Keratinocyte (primary cell): ENCODE results near the gene STRBP. TPM values are rescaled to one million over a fixed set of nuclear protein-coding genes. Genes with fewer than 3 reads are reported as not detected.

Source experiments
- DNase-seq: peaks from one replicate; pipeline ENCODE4 v3.0.0-alpha.2; 2011; ENCODE audit warnings: low read depth, missing footprints, low spot score
- FAIRE-seq: peaks from 2 replicates; lab custom pipeline; 2011; peaks lifted over from hg19 to GRCh38; lab: Jason Lieb, UNC
- H2AFZ ChIP-seq: 2 replicates; pipeline ENCODE4 v1.6.0; 2012; ENCODE audit warnings: low read length, control low read depth, inconsistent platforms; ENCODE audit not compliant: control insufficient read depth
- H3K27ac ChIP-seq: 2 replicates; pipeline ENCODE4 v1.5.1; 2011; ENCODE audit warnings: low read length; ENCODE audit not compliant: control insufficient read depth, insufficient read depth
- H3K27me3 ChIP-seq: 3 replicates; pipeline ENCODE4 v1.6.0; 2011; ENCODE audit warnings: low read length; ENCODE audit not compliant: control insufficient read depth, insufficient read depth; ENCODE audit errors: extremely low read depth
- H3K36me3 ChIP-seq, 2 experiments: 2 replicates in 1 of 2; 3 replicates in 1 of 2; pipeline ENCODE4 v1.5.1; 2011; ENCODE audit warnings: low read length in 2 of 2, mild to moderate bottlenecking in 1 of 2; ENCODE audit not compliant: control insufficient read depth in 2 of 2, insufficient read depth in 2 of 2; ENCODE audit errors: extremely low read depth in 1 of 2
- H3K4me1 ChIP-seq: 3 replicates; pipeline ENCODE4 v1.5.1; 2011; ENCODE audit warnings: low read length; ENCODE audit not compliant: control insufficient read depth, insufficient read depth; ENCODE audit errors: extremely low read depth
- H3K4me2 ChIP-seq: 3 replicates; pipeline ENCODE4 v1.6.0; 2011; ENCODE audit warnings: low read depth, low read length; ENCODE audit not compliant: control insufficient read depth, insufficient read depth; ENCODE audit errors: extremely low read depth
- H3K4me3 ChIP-seq, 3 experiments: fragments of 200-600 bp in 1 of 3; sonication (generic) in 1 of 3; 2 replicates in 2 of 3; 3 replicates in 1 of 3; pipeline ENCODE4 v1.5.1; 2011 to 2016; ENCODE audit warnings: low read length in 3 of 3, mild to moderate bottlenecking in 3 of 3, control low read depth in 2 of 3, inconsistent platforms in 1 of 3, low read depth in 1 of 3, mixed read lengths in 1 of 3, mixed run types in 1 of 3, moderate library complexity in 1 of 3; ENCODE audit not compliant: control insufficient read depth in 2 of 3, insufficient read depth in 2 of 3; ENCODE audit errors: extremely low read depth in 1 of 3
- H3K79me2 ChIP-seq: 2 replicates; pipeline ENCODE4 v1.6.0; 2012; ENCODE audit warnings: low read length; ENCODE audit not compliant: control insufficient read depth, insufficient read depth
- H3K9ac ChIP-seq: 3 replicates; pipeline ENCODE4 v1.6.0; 2011; ENCODE audit warnings: low read length; ENCODE audit not compliant: control insufficient read depth, insufficient read depth; ENCODE audit errors: extremely low read depth
- H3K9me1 ChIP-seq: 3 replicates; pipeline ENCODE4 v1.6.0; 2011; ENCODE audit warnings: low read length; ENCODE audit not compliant: control insufficient read depth, insufficient read depth; ENCODE audit errors: extremely low read depth
- H3K9me3 ChIP-seq: 2 replicates; pipeline ENCODE4 v1.5.1; 2012; ENCODE audit warnings: low read depth, low read length; ENCODE audit not compliant: control insufficient read depth
- H4K20me1 ChIP-seq: 3 replicates; pipeline ENCODE4 v1.6.0; 2011; ENCODE audit warnings: low read length; ENCODE audit not compliant: control insufficient read depth, insufficient read depth; ENCODE audit errors: extremely low read depth
- EZH2 ChIP-seq: IDR thresholded peaks from one replicate; pipeline ENCODE4 v1.6.1; 2012; ENCODE audit warnings: inconsistent platforms, mild to moderate bottlenecking, low read length, moderate library complexity
- dilution Hi-C: fragments of 300-500 bp; cut with MboI; formaldehyde crosslinking; loops from one replicate; pipeline ENCODE4 v1.7.0; 2020; ENCODE audit warnings: low sequenced_read_pairs; ENCODE audit not compliant: extremely low pct_ligation_motif_present
- polyA plus RNA-seq, 5 experiments: library from polyadenylated mRNA; depleted of rRNA in 3 of 5; stranded (reverse) in 3 of 5; stranded (forward) in 1 of 5; unstranded in 1 of 5; fragments of >200 nt; gene quantifications; 1 replicate in 1 of 5; 2 replicates in 3 of 5; 3 replicates in 1 of 5; pipeline versions ENCODE4 v1.2.1 to v1.2.3, GENCODE V29; 2011 to 2012; ENCODE audit warnings: missing spikeins in 2 of 5, low read depth in 1 of 5, low replicate concordance in 1 of 5
- TF ChIP-seq, protein P1 (sequence below), 3 experiments: IDR thresholded peaks in 1 of 3; conservative IDR thresholded peaks in 1 of 3; optimal IDR thresholded peaks in 1 of 3; 2 replicates in 2 of 3; 3 replicates in 1 of 3; pipeline versions ENCODE3 to v1.5.1; 2011; ENCODE audit warnings: low read length in 3 of 3, mild to moderate bottlenecking in 3 of 3, moderate library complexity in 2 of 3, control low read depth in 1 of 3, inconsistent platforms in 1 of 3; ENCODE audit not compliant: insufficient read depth in 2 of 3; ENCODE audit errors: extremely low read depth in 1 of 3

The STRBP gene
- polyA plus RNA-seq, 1 donor (not counting 4 experiments of a cell fraction or from before 2014, with no cell fraction given): 11.3 TPM

DNA sequence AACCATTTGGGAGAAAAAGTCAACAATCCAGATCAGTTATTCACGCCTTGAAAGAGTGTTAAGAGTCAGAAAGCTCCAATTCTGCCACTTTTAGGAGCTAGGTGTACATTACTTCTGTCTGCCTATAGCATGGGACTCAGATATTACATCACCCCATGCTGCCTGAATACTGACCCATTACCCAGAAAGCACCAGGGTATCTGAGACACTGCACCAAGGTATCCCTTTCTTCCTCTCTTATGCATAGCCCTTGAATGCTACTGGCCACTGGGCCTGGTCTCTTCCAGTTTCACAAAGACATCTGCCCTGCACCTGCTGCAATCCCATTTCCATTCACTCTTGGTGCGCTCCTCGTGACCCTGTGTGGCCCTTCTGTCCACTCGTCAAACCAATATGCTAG lies 2.6 kb downstream of the STRBP start:
- no peak for DNase-seq
- Histone ChIP-seq H3K9ac (no peak overlapping the region), H3K79me2 (no peaks in the 10 kb centered on the region), H4K20me1 (no peaks in the 10 kb centered on the region), H3K4me3 (no peak overlapping the region), H3K9me1 (no peaks in the 10 kb centered on the region), H3K27ac (no peak overlapping the region), H3K4me2 (no peak overlapping the region), H2AFZ (no peak overlapping the region), H3K27me3 (no peaks in the 10 kb centered on the region), H3K9me3 (no peaks in the 10 kb centered on the region), H3K4me1 (peaks cover 5% of the 10 kb centered on the region), H3K36me3 (no peaks in the 10 kb centered on the region)
- TF ChIP-seq, protein P1, sequence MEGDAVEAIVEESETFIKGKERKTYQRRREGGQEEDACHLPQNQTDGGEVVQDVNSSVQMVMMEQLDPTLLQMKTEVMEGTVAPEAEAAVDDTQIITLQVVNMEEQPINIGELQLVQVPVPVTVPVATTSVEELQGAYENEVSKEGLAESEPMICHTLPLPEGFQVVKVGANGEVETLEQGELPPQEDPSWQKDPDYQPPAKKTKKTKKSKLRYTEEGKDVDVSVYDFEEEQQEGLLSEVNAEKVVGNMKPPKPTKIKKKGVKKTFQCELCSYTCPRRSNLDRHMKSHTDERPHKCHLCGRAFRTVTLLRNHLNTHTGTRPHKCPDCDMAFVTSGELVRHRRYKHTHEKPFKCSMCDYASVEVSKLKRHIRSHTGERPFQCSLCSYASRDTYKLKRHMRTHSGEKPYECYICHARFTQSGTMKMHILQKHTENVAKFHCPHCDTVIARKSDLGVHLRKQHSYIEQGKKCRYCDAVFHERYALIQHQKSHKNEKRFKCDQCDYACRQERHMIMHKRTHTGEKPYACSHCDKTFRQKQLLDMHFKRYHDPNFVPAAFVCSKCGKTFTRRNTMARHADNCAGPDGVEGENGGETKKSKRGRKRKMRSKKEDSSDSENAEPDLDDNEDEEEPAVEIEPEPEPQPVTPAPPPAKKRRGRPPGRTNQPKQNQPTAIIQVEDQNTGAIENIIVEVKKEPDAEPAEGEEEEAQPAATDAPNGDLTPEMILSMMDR (optimal IDR thresholded peaks at IDR 0.05 in 1 of 3, IDR thresholded peaks at IDR 0.05 in 1 of 3, conservative IDR thresholded peaks at IDR 0.05 in 1 of 3; ENCODE audit: extremely low read depth in 1 of 3, insufficient read depth in 2 of 3, low read length in 3 of 3): no peak
- TF ChIP-seq EZH2: no peak
- FAIRE-seq: no peak
- dilution Hi-C loops: no loop called here

DNA sequence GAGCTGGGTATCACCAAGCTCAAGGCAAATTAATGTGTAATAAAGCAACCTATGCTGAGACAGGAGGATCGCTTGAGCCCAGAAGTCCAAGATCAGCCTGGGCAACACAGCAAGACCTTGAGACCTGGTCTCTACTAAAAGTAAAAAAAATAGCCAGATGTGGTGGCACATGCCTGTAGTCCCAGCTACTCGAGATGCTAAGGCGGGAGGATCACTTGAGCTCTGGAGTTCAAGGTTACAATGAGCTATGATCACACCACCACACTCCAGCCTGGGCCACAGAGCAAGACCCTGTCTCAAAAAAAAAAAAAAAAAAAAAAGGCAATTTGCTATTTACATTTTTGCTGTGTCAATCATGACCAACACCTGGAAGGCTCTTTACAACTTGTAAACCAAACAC lies 5.2 kb downstream of the STRBP start:
- no peaks in the 10 kb centered on the region for H3K36me3 ChIP-seq
- H2AFZ ChIP-seq: no peak overlapping the region
- dilution Hi-C loops: no loop called here
- no peak for FAIRE-seq
- H3K27ac ChIP-seq: no peak overlapping the region
- no peak overlapping the region for H3K9ac ChIP-seq
- H3K4me2 ChIP-seq: no peak overlapping the region
- no peaks in the 10 kb centered on the region for H3K4me1 ChIP-seq
- H3K4me3 ChIP-seq: no peak overlapping the region
- H3K9me1 ChIP-seq: no peaks in the 10 kb centered on the region
- no peak for TF ChIP-seq EZH2
- TF ChIP-seq, protein P1 (optimal IDR thresholded peaks at IDR 0.05 in 1 of 3, IDR thresholded peaks at IDR 0.05 in 1 of 3, conservative IDR thresholded peaks at IDR 0.05 in 1 of 3; ENCODE audit: extremely low read depth in 1 of 3, insufficient read depth in 2 of 3, low read length in 3 of 3): no peak
- DNase-seq: no peak
- no peaks in the 10 kb centered on the region for H3K27me3 ChIP-seq
- no peaks in the 10 kb centered on the region for H3K9me3 ChIP-seq
- no peaks in the 10 kb centered on the region for H3K79me2 ChIP-seq
- H4K20me1 ChIP-seq: no peaks in the 10 kb centered on the region
